Neural cell (in vitro differentiated cells): ENCODE results near the gene PRRG3. TPM values are rescaled to one million over a fixed set of nuclear protein-coding genes. Genes with fewer than 3 reads are reported as not detected.

Experiments
- H2AFZ ChIP-seq: fragments of 200-600, 300-800 bp; sonication (generic), shearing (Covaris generic); 2 replicates; pipeline ENCODE4 v1.6.0; 2014; ENCODE audit warnings: low read depth, mild to moderate bottlenecking, antibody characterized with exemption, low read length, moderate library complexity
- H3F3A ChIP-seq: fragments of 200-600 bp; shearing (Covaris generic); 2 replicates; pipeline ENCODE4 v1.6.1; 2016; ENCODE audit warnings: mild to moderate bottlenecking, moderate library complexity, mixed read lengths, antibody characterized with exemption, low read length; ENCODE audit not compliant: insufficient read depth, poor library complexity, severe bottlenecking
- H3K27ac ChIP-seq: fragments of 200-600, 300-800 bp; sonication (generic), shearing (Covaris generic); 2 replicates; pipeline ENCODE4 v1.5.1; 2014; ENCODE audit warnings: mild to moderate bottlenecking, low read length, moderate library complexity
- H3K27me3 ChIP-seq: fragments of 300-800, 200-600 bp; sonication (generic), shearing (Covaris generic); 2 replicates; pipeline ENCODE4 v1.6.0; 2014; ENCODE audit warnings: mild to moderate bottlenecking, low read depth, low read length, moderate library complexity; ENCODE audit not compliant: insufficient read depth
- H3K36me3 ChIP-seq: fragments of 300-800, 200-600 bp; sonication (generic), shearing (Covaris generic); 2 replicates; pipeline ENCODE4 v1.5.1; 2014; ENCODE audit warnings: mild to moderate bottlenecking, antibody characterized with exemption, low read length, moderate library complexity; ENCODE audit not compliant: insufficient read depth
- H3K4me2 ChIP-seq: fragments of 300-800, 200-600 bp; sonication (generic), shearing (Covaris generic); 2 replicates; pipeline ENCODE4 v1.6.0; 2014; ENCODE audit warnings: mild to moderate bottlenecking, low read length
- H3K4me3 ChIP-seq: fragments of 300-800, 200-600 bp; sonication (generic), shearing (Covaris generic); 2 replicates; pipeline ENCODE4 v1.5.1; 2014; ENCODE audit warnings: mild to moderate bottlenecking, low read length, moderate library complexity
- H3K79me2 ChIP-seq: fragments of 200-600 bp; shearing (Covaris generic); replicated peaks from 2 replicates; pipeline ENCODE4 v1.6.0; 2014; ENCODE audit warnings: mild to moderate bottlenecking, low read length, moderate library complexity; ENCODE audit not compliant: insufficient read depth
- H3K9ac ChIP-seq: fragments of 300-800, 200-600 bp; sonication (generic), shearing (Covaris generic); 2 replicates; pipeline ENCODE4 v1.6.1; 2016; ENCODE audit warnings: mild to moderate bottlenecking, low read length, mixed read lengths
- H3K9me2 ChIP-seq: fragments of 200-600 bp; shearing (Covaris generic); 2 replicates; pipeline ENCODE4 v1.6.1; 2016; ENCODE audit warnings: mild to moderate bottlenecking, low read length, mixed read lengths; ENCODE audit not compliant: insufficient read depth
- H3K9me3 ChIP-seq: fragments of 200-600, 300-800 bp; sonication (generic), shearing (Covaris generic); 2 replicates; pipeline ENCODE4 v1.6.1; 2016; ENCODE audit warnings: mild to moderate bottlenecking, mixed run types, low read length, moderate library complexity, mixed read lengths
- H4K20me1 ChIP-seq: fragments of 200-600 bp; shearing (Covaris generic); 2 replicates; pipeline ENCODE4 v1.6.1; 2016; ENCODE audit warnings: mild to moderate bottlenecking, mixed run types; ENCODE audit not compliant: insufficient read depth
- EP300 ChIP-seq: fragments of 450-650 bp; conservative IDR thresholded peaks from 2 replicates; pipeline ENCODE4 v1.6.1; 2014; ENCODE audit warnings: antibody characterized with exemption, mild to moderate bottlenecking, moderate library complexity; ENCODE audit not compliant: poor library complexity, severe bottlenecking
- EZH2 ChIP-seq: fragments of 200-600, 300-800 bp; shearing (Covaris generic), sonication (generic); IDR thresholded peaks from 2 replicates; pipeline ENCODE4 v1.6.1; 2014; ENCODE audit warnings: antibody characterized with exemption, low read length, borderline replicate concordance, mild to moderate bottlenecking; ENCODE audit not compliant: insufficient read depth, poor library complexity, severe bottlenecking
- MXI1 ChIP-seq: fragments of 450-650 bp; conservative IDR thresholded peaks from 2 replicates; pipeline ENCODE4 v1.6.1; 2014; ENCODE audit warnings: antibody characterized with exemption, mild to moderate bottlenecking; ENCODE audit not compliant: poor library complexity, severe bottlenecking
- POLR2AphosphoS5 ChIP-seq: IDR thresholded peaks from 2 replicates; pipeline ENCODE4 v1.6.1; 2012
- RAD21 ChIP-seq: fragments of 450-650 bp; conservative IDR thresholded peaks from 2 replicates; pipeline ENCODE4 v1.6.1; 2014; ENCODE audit warnings: antibody characterized with exemption, mild to moderate bottlenecking, moderate library complexity
- REST ChIP-seq: IDR thresholded peaks from 2 replicates; pipeline ENCODE4 v1.6.1; 2012; ENCODE audit warnings: borderline replicate concordance
- SMC3 ChIP-seq: fragments of 450-650 bp; conservative IDR thresholded peaks from 2 replicates; pipeline ENCODE4 v1.6.1; 2014; ENCODE audit warnings: antibody characterized with exemption, mild to moderate bottlenecking, moderate library complexity; ENCODE audit not compliant: poor library complexity
- TAF1 ChIP-seq: IDR thresholded peaks from 2 replicates; pipeline ENCODE4 v1.6.1; 2012; ENCODE audit warnings: low read depth
- polyA plus RNA-seq: library from polyadenylated mRNA; depleted of rRNA; stranded (reverse); fragments of >200 nt; gene quantifications from 2 replicates; pipeline ENCODE4 v1.2.3, GENCODE V29; 2014
- TF ChIP-seq, protein P1 (sequence below): fragments of 450-650 bp; IDR thresholded peaks from 2 replicates; pipeline ENCODE4 v1.5.1; 2014; ENCODE audit warnings: antibody characterized with exemption, mild to moderate bottlenecking, moderate library complexity; ENCODE audit not compliant: poor library complexity, severe bottlenecking

PRRG3 gene
- polyA plus RNA-seq, 1 donor from 2014 or later, result not detected

- H3K27me3 ChIP-seq, result no peaks in the 10 kb centered on the region
- no peak overlapping the region for H3K9ac ChIP-seq
- H3K27ac ChIP-seq, result no peak overlapping the region
- H3K9me2 ChIP-seq, result no peaks in the 10 kb centered on the region
- no peaks in the 10 kb centered on the region for H3K36me3 ChIP-seq
- H3K79me2 ChIP-seq, result no peaks in the 10 kb centered on the region
- no peaks in the 10 kb centered on the region for H3F3A ChIP-seq
- no peak overlapping the region for H3K4me2 ChIP-seq
- TF ChIP-seq MXI1 (no peak), RAD21 (no peak), REST (no peak), SMC3 (no peak), EP300 (no peak), EZH2 (no peak), POLR2AphosphoS5 (no peak), TAF1 (no peak)
- TF ChIP-seq, protein P1, sequence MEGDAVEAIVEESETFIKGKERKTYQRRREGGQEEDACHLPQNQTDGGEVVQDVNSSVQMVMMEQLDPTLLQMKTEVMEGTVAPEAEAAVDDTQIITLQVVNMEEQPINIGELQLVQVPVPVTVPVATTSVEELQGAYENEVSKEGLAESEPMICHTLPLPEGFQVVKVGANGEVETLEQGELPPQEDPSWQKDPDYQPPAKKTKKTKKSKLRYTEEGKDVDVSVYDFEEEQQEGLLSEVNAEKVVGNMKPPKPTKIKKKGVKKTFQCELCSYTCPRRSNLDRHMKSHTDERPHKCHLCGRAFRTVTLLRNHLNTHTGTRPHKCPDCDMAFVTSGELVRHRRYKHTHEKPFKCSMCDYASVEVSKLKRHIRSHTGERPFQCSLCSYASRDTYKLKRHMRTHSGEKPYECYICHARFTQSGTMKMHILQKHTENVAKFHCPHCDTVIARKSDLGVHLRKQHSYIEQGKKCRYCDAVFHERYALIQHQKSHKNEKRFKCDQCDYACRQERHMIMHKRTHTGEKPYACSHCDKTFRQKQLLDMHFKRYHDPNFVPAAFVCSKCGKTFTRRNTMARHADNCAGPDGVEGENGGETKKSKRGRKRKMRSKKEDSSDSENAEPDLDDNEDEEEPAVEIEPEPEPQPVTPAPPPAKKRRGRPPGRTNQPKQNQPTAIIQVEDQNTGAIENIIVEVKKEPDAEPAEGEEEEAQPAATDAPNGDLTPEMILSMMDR, result no peak
- H4K20me1 ChIP-seq, result no peaks in the 10 kb centered on the region
- no peaks in the 10 kb centered on the region for H3K9me3 ChIP-seq
- no peak overlapping the region for H3K4me3 ChIP-seq
- no peak overlapping the region for H2AFZ ChIP-seq
These were observed 43.5 kb downstream of the PRRG3 start for GRCh38 chrX:151738751-151739150.

DNA sequence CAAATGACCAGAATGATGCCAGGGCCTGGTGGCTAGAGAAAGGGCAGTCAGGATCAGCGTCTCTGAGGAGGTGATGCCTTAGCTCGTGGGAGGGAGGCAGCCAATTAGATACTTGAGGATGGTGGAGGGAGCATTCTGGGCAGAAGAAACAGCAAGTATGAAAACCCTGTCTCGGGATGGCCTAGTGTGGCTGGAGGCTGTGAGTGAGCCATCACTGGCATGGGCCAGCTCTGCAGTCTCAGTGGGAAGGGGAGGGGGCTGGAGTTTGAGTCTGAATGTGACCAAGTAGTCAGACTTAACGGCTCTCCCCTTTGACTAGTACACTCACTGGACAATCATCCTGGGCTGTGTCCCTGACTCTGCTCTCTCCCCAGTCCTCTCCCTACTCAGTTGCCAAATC, 46.3 kb downstream of the PRRG3 start:
- no peak overlapping the region for H2AFZ ChIP-seq
- no peak overlapping the region for H3K4me2 ChIP-seq
- no peaks in the 10 kb centered on the region for H3K9me3 ChIP-seq
- H3K9me2 ChIP-seq, result no peaks in the 10 kb centered on the region
- H3K4me3 ChIP-seq, result no peak overlapping the region
- TF ChIP-seq POLR2AphosphoS5 (no peak), TAF1 (no peak), RAD21 (no peak), MXI1 (no peak), EP300 (no peak), SMC3 (no peak), REST (no peak), EZH2 (no peak)
- TF ChIP-seq, protein P1, result no peak
- no peaks in the 10 kb centered on the region for H3F3A ChIP-seq
- no peak overlapping the region for H3K27ac ChIP-seq
- no peak overlapping the region for H3K9ac ChIP-seq
- H3K27me3 ChIP-seq, result no peaks in the 10 kb centered on the region
- H3K79me2 ChIP-seq, result no peaks in the 10 kb centered on the region
- H4K20me1 ChIP-seq, result no peaks in the 10 kb centered on the region
- H3K36me3 ChIP-seq, result no peaks in the 10 kb centered on the region
